ENCODE results near the gene ARRDC4.

Gene ARRDC4

DNA sequence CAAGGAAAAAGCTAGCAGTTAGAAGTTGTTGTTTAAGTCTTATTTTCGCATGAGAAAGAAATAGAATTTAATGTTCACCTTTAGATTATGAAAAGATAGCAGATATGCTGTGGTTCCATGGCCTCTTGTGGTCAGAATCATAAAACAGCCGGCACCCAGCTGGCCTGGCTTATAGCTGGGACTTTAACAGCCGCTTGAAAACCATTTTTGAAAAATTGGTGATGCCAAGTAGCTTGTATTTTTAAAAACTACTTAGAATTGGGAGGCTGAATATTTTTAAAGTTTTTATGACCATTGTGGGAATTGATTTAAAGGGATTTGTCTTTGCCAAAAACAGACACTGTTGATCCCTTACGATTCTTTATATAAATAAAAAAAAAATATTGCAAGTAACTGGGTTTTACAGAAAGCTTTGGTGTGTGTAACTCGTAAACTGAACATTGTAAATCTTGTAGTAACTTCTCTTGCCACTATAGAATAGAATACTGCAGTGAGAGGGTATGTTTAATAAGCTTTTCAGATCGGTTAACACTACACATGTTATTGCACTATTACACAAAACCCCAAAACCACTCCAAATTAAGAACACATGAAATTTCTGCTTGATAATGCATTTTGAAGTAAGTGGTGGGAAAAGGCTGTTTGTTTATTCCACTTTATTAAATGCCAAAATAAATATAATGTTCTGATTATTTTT lies 6.6 kb downstream of the ARRDC4 start:
- H3K36me3 ChIP-seq (ENCODE audit: control insufficient read depth, insufficient read depth, low read length) = peaks cover 33% of the 10 kb centered on the region
- H3K27me3 ChIP-seq (ENCODE audit: control insufficient read depth, insufficient read depth, low read length) = no peaks in the 10 kb centered on the region; the same call in 1 of the 2 replicates
- no peak overlapping the region for H3K9ac ChIP-seq (ENCODE audit: low read depth, low read length)
- H3K4me3 ChIP-seq (ENCODE audit: low read depth, low read length) = no peak overlapping the region
- H3K4me1 ChIP-seq (ENCODE audit: control insufficient read depth, insufficient read depth, low read length) = no peaks in the 10 kb centered on the region; the same call in 1 of the 2 replicates
- no peak overlapping the region for H3K27ac ChIP-seq (ENCODE audit: low read depth, low read length)
- no peaks in the 10 kb centered on the region for H3K9me3 ChIP-seq (ENCODE audit: control insufficient read depth, insufficient read depth, low read length)

DNA sequence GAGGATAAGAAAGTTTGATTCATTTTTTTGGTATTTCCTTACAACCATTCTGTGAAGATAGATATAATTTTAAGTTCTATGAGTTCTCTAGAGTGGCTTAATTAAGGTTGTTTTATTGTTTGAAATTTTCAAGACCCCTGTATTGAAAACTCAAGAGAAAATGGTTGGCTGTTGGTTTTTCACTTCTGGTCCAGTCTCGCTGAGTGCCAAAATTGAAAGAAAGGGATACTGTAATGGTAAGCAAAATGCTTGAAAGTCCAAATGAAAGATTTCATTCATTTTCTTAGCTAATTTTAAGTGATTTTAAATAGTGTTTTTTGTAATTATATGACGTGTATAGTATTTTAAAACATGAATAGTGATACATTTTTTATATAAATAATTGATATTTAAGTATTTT lies 7.4 kb downstream of the ARRDC4 start:
- Histone ChIP-seq H3K36me3 (ENCODE audit: control insufficient read depth, insufficient read depth, low read length) (peaks cover 33% of the 10 kb centered on the region), H3K27ac (ENCODE audit: low read depth, low read length) (no peak overlapping the region), H3K27me3 (ENCODE audit: control insufficient read depth, insufficient read depth, low read length) (no peaks in the 10 kb centered on the region), H3K9me3 (ENCODE audit: control insufficient read depth, insufficient read depth, low read length) (no peaks in the 10 kb centered on the region), H3K4me1 (ENCODE audit: control insufficient read depth, insufficient read depth, low read length) (no peaks in the 10 kb centered on the region), H3K4me3 (ENCODE audit: low read depth, low read length) (no peak overlapping the region), H3K9ac (ENCODE audit: low read depth, low read length) (no peak overlapping the region)

- Histone ChIP-seq H3K27me3 (ENCODE audit: control insufficient read depth, insufficient read depth, low read length) (no peaks in the 10 kb centered on the region), H3K4me3 (ENCODE audit: low read depth, low read length) (no peak overlapping the region), H3K9ac (ENCODE audit: low read depth, low read length) (no peak overlapping the region), H3K27ac (ENCODE audit: low read depth, low read length) (no peak overlapping the region), H3K36me3 (ENCODE audit: control insufficient read depth, insufficient read depth, low read length) (peaks cover 33% of the 10 kb centered on the region), H3K4me1 (ENCODE audit: control insufficient read depth, insufficient read depth, low read length) (no peaks in the 10 kb centered on the region), H3K9me3 (ENCODE audit: control insufficient read depth, insufficient read depth, low read length) (no peaks in the 10 kb centered on the region)
These were observed 7.9 kb downstream of the ARRDC4 start for GRCh38 chr15:97968380-97968779.

- Histone ChIP-seq H3K4me3 (ENCODE audit: low read depth, low read length) (no peak overlapping the region), H3K9ac (ENCODE audit: low read depth, low read length) (no peak overlapping the region), H3K36me3 (ENCODE audit: control insufficient read depth, insufficient read depth, low read length) (peaks cover 29% of the 10 kb centered on the region), H3K4me1 (ENCODE audit: control insufficient read depth, insufficient read depth, low read length) (no peaks in the 10 kb centered on the region), H3K27me3 (ENCODE audit: control insufficient read depth, insufficient read depth, low read length) (no peaks in the 10 kb centered on the region), H3K27ac (ENCODE audit: low read depth, low read length) (no peak overlapping the region), H3K9me3 (ENCODE audit: control insufficient read depth, insufficient read depth, low read length) (no peaks in the 10 kb centered on the region)
These were observed 11.9 kb downstream of the ARRDC4 start for GRCh38 chr15:97972366-97972765.

DNA sequence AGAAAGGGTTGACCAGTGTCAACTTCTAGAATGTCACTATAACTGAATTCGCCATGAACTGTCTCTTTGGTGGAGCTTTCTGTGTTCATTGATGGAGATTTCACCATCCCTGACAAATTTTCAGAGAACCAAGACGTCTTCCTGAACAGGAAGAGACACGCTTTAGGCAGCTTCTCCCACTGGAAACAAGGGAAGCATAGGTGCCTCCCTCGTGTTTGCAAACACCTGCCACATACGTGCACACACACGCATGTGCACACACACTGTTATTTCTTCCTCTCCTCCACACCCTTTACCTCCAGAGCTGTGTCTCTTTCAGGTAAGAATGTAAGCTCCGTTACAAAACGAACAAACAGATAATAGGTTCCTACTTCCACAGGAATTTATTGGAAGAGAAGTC lies 15.6 kb downstream of the ARRDC4 start:
- Histone ChIP-seq H3K9me3 (ENCODE audit: control insufficient read depth, insufficient read depth, low read length) (no peaks in the 10 kb centered on the region), H3K4me1 (ENCODE audit: control insufficient read depth, insufficient read depth, low read length) (no peaks in the 10 kb centered on the region), H3K27me3 (ENCODE audit: control insufficient read depth, insufficient read depth, low read length) (no peaks in the 10 kb centered on the region), H3K36me3 (ENCODE audit: control insufficient read depth, insufficient read depth, low read length) (peaks cover 7% of the 10 kb centered on the region), H3K9ac (ENCODE audit: low read depth, low read length) (no peak overlapping the region), H3K27ac (ENCODE audit: low read depth, low read length) (no peak overlapping the region), H3K4me3 (ENCODE audit: low read depth, low read length) (no peak overlapping the region)

GRCh38 chr15:97976766-97977503 lies 16.4 kb downstream of the ARRDC4 start:
- H3K4me1 ChIP-seq (ENCODE audit: control insufficient read depth, insufficient read depth, low read length) = no peaks in the 10 kb centered on the region

GRCh38 chr15:97977734-97978133 lies 17.2 kb downstream of the ARRDC4 start:
- Histone ChIP-seq H3K36me3 (ENCODE audit: control insufficient read depth, insufficient read depth, low read length) (no peaks in the 10 kb centered on the region), H3K4me1 (ENCODE audit: control insufficient read depth, insufficient read depth, low read length) (no peaks in the 10 kb centered on the region), H3K9me3 (ENCODE audit: control insufficient read depth, insufficient read depth, low read length) (no peaks in the 10 kb centered on the region), H3K9ac (ENCODE audit: low read depth, low read length) (no peak overlapping the region), H3K27me3 (ENCODE audit: control insufficient read depth, insufficient read depth, low read length) (no peaks in the 10 kb centered on the region), H3K4me3 (ENCODE audit: low read depth, low read length) (no peak overlapping the region), H3K27ac (ENCODE audit: low read depth, low read length) (no peak overlapping the region)

More at GRCh38 chr15:97976766-97977503, 16.4 kb downstream of the ARRDC4 start:
- Histone ChIP-seq H3K4me3 (ENCODE audit: low read depth, low read length) (no peak overlapping the region), H3K9me3 (ENCODE audit: control insufficient read depth, insufficient read depth, low read length) (no peaks in the 10 kb centered on the region), H3K27me3 (ENCODE audit: control insufficient read depth, insufficient read depth, low read length) (no peaks in the 10 kb centered on the region), H3K9ac (ENCODE audit: low read depth, low read length) (no peak overlapping the region), H3K27ac (ENCODE audit: low read depth, low read length) (no peak overlapping the region), H3K36me3 (ENCODE audit: control insufficient read depth, insufficient read depth, low read length) (no peaks in the 10 kb centered on the region)

- Histone ChIP-seq H3K4me1 (ENCODE audit: control insufficient read depth, insufficient read depth, low read length) (no peaks in the 10 kb centered on the region), H3K9me3 (ENCODE audit: control insufficient read depth, insufficient read depth, low read length) (no peaks in the 10 kb centered on the region), H3K36me3 (ENCODE audit: control insufficient read depth, insufficient read depth, low read length) (no peaks in the 10 kb centered on the region), H3K4me3 (ENCODE audit: low read depth, low read length) (no peak overlapping the region), H3K27ac (ENCODE audit: low read depth, low read length) (no peak overlapping the region), H3K27me3 (ENCODE audit: control insufficient read depth, insufficient read depth, low read length) (no peaks in the 10 kb centered on the region), H3K9ac (ENCODE audit: low read depth, low read length) (no peak overlapping the region)
These were observed 18.1 kb downstream of the ARRDC4 start for GRCh38 chr15:97978401-97979139.

GRCh38 chr15:97979140-97979520 lies 18.6 kb downstream of the ARRDC4 start:
- Histone ChIP-seq H3K4me1 (ENCODE audit: control insufficient read depth, insufficient read depth, low read length) (no peaks in the 10 kb centered on the region), H3K9me3 (ENCODE audit: control insufficient read depth, insufficient read depth, low read length) (no peaks in the 10 kb centered on the region), H3K9ac (ENCODE audit: low read depth, low read length) (no peak overlapping the region), H3K36me3 (ENCODE audit: control insufficient read depth, insufficient read depth, low read length) (no peaks in the 10 kb centered on the region), H3K4me3 (ENCODE audit: low read depth, low read length) (no peak overlapping the region), H3K27ac (ENCODE audit: low read depth, low read length) (no peak overlapping the region), H3K27me3 (ENCODE audit: control insufficient read depth, insufficient read depth, low read length) (no peaks in the 10 kb centered on the region)

- Histone ChIP-seq H3K4me1 (ENCODE audit: control insufficient read depth, insufficient read depth, low read length) (no peaks in the 10 kb centered on the region), H3K9me3 (ENCODE audit: control insufficient read depth, insufficient read depth, low read length) (peaks cover under 1% of the 10 kb centered on the region; the same call in 1 of the 2 replicates), H3K9ac (ENCODE audit: low read depth, low read length) (no peak overlapping the region), H3K27me3 (ENCODE audit: control insufficient read depth, insufficient read depth, low read length) (no peaks in the 10 kb centered on the region), H3K27ac (ENCODE audit: low read depth, low read length) (no peak overlapping the region), H3K36me3 (ENCODE audit: control insufficient read depth, insufficient read depth, low read length) (no peaks in the 10 kb centered on the region), H3K4me3 (ENCODE audit: low read depth, low read length) (no peak overlapping the region)
These were observed 20.6 kb downstream of the ARRDC4 start for GRCh38 chr15:97981058-97981457.

- Histone ChIP-seq H3K9me3 (ENCODE audit: control insufficient read depth, insufficient read depth, low read length) (peaks cover 6% of the 10 kb centered on the region), H3K27ac (ENCODE audit: low read depth, low read length) (no peak overlapping the region), H3K9ac (ENCODE audit: low read depth, low read length) (no peak overlapping the region), H3K36me3 (ENCODE audit: control insufficient read depth, insufficient read depth, low read length) (no peaks in the 10 kb centered on the region), H3K4me3 (ENCODE audit: low read depth, low read length) (no peak overlapping the region), H3K4me1 (ENCODE audit: control insufficient read depth, insufficient read depth, low read length) (no peaks in the 10 kb centered on the region), H3K27me3 (ENCODE audit: control insufficient read depth, insufficient read depth, low read length) (no peaks in the 10 kb centered on the region)
These were observed 21.3 kb downstream of the ARRDC4 start for GRCh38 chr15:97981758-97982157.
